ENCODE measurements around the gene TRIM31. TPM values are rescaled to one million over a fixed set of nuclear protein-coding genes. Genes with fewer than 3 reads are reported as not detected.

TRIM31 gene
- total and polyA plus RNA-seq, 2 of the 4 experiments (the other 2 are of a cell fraction): not detected

DNA sequence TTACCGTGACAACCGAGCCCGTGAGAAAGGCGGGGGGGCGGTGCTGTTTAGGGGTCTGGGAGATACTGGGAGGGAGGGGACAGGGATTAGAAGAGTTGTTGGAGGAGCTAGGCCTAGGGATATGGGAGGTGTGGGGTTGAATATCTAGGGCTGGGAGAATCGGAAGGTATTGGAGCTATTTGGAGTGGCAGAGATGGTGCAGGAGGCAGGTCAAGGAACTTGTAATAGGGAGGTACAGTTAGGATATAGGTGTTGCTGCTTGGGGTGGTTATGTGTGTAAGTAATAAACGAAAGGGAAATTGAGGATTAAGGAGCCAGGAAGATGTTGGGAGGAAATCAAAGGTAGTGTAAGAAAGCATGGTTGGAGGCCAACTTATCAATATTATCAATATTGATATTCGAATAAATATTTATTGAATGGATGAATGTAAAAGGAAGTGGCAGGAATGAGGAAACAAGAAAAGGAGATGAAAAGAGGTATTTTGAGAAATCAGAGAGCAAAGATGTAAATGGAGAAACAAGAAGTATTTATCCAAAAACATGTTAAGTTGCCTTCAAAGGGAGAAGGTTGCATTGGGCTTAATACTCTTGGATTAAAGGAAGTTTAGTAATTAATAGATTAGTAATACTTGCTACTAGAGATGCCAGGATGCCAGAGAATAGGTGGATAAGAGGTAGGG is 45.3 kb downstream of the TRIM31 start:
- Histone ChIP-seq H3K18ac (ENCODE audit: low read depth, low read length) (peak overlapping the region; percentile 62), H3K27ac (ENCODE audit: insufficient read depth, low read length) (peak overlapping the region; percentile 81), H3K4ac (ENCODE audit: low read depth, low read length) (peak overlapping the region; percentile 90), H3K79me1 (ENCODE audit: low read depth in 1 of 2, low read length in 2 of 2) (peaks cover 6 to 26% of the 10 kb centered on the region in 2 experiments), H2BK120ac (ENCODE audit: low read depth, low read length) (peak overlapping the region; percentile 72; the same call in 1 of the 2 replicates), H2BK5ac (ENCODE audit: low read depth, low read length, poor library complexity, severe bottlenecking) (peak overlapping the region; percentile 78), H3K4me2 (ENCODE audit: low read depth, low read length) (peak overlapping the region; percentile 98), H2BK20ac (ENCODE audit: low read depth, low read length) (no peak overlapping the region), H3K9me3 (ENCODE audit: control insufficient read depth, insufficient read depth, low read length) (no peaks in the 10 kb centered on the region), H2BK15ac (ENCODE audit: low read depth, low read length) (peak overlapping the region; percentile 75; the same call in 1 of the 3 replicates), H3K4me1 (ENCODE audit: control insufficient read depth, insufficient read depth, low read length) (no peaks in the 10 kb centered on the region), H4K91ac (ENCODE audit: insufficient read depth, low read depth, low read length) (peak overlapping the region; percentile 83), H4K20me1 (ENCODE audit: insufficient read depth, low read length) (no peaks in the 10 kb centered on the region), H4K8ac (ENCODE audit: low read depth in 2 of 2, low read length in 2 of 2) (peak overlapping the region; percentile 88 to 97), H2AK5ac (ENCODE audit: low read depth, low read length) (peak overlapping the region; percentile 88), H3K56ac (ENCODE audit: extremely low read depth, insufficient read depth, low read length) (peak overlapping the region; percentile 19; the same call in 1 of the 2 replicates), H2AFZ (replicated peaks; ENCODE audit: low read length, poor library complexity) (peak overlapping the region; percentile 97), H3K23ac (ENCODE audit: low read depth, low read length) (peak overlapping the region; percentile 84; the same call in 1 of the 2 replicates), H3K36me3 (ENCODE audit: control insufficient read depth, insufficient read depth, low read length) (peaks cover 8% of the 10 kb centered on the region; the same call in 1 of the 2 replicates), H3K14ac (replicated peaks; ENCODE audit: low read depth, low read length) (peak overlapping the region; percentile 95), H3K27me3 (ENCODE audit: control insufficient read depth, insufficient read depth, low read length) (peaks cover 18% of the 10 kb centered on the region), H2AK9ac (replicated peaks; ENCODE audit: low read depth, low read length, poor library complexity) (peak overlapping the region; percentile 19), H4K5ac (ENCODE audit: low read depth, low read length) (peak overlapping the region; percentile 86), H3K4me3 (ENCODE audit: insufficient read depth, low read depth, low read length) (peak overlapping the region; percentile 74), H3K9ac (ENCODE audit: low read depth, low read length) (peak overlapping the region; percentile 80), H3K9me1 (ENCODE audit: insufficient read depth, low read length) (no peaks in the 10 kb centered on the region; the same call in 1 of the 2 replicates)
- ATAC-seq (ENCODE audit: low read depth) (no peak), DNase-seq (no peak)
- TF ChIP-seq RAD21 (IDR thresholded peaks at IDR 0.05; ENCODE audit: low read length) (no peak), POLR2A (IDR thresholded peaks at IDR 0.05; ENCODE audit: low read depth, low read length) (0 out of 2 replicates have a peak, but pooled peaks have one; percentile 14), MAZ (IDR thresholded peaks at IDR 0.05; ENCODE audit: borderline replicate concordance, low read depth, low read length) (0 out of 2 replicates have a peak, but pooled peaks have one; percentile 11)
- in situ Hi-C loops (cut with MboI; ENCODE audit: low sequenced_read_pairs) (no loop called here), intact Hi-C loops (cut with micrococcal nuclease) (loop anchor here (2.0 kb wide), 2 partner anchors 35 to 63 kb away; no protein-coding TSS in a partner anchor), dilution Hi-C loops (cut with HindIII; ENCODE audit: low sequenced_read_pairs, unreplicated experiment) (no loop called here)
- ChIA-PET POLR2A (ENCODE audit: unreplicated experiment) (no interaction called here), CTCF (interaction anchor here (1.3 kb wide), 1 partner anchor 36 kb away, joined by 3 read pairs; no protein-coding TSS in a partner anchor)
- no TSS peak for BruUV-seq (replicated peaks)
- 14 to 100% methylated on average over 1 to 2 of the region's 8 CpGs for whole genome bisulfite sequencing, 2 experiments (ENCODE audit: extremely low coverage in 2 of 2, insufficient read length in 1 of 2)
